Measurements from ENCODE around the gene GLOD4. TPM values are rescaled to one million over a fixed set of nuclear protein-coding genes. Genes with fewer than 3 reads are reported as not detected.
A peak's percentile ranks its signal among the peaks of the same experiment; 100 is the strongest.
"Not testable (repeated sequence)": the region's sequence is repeated elsewhere in the genome, so short reads cannot be mapped to it uniquely, and the experiment has no call there.

The GLOD4 gene, protein sequence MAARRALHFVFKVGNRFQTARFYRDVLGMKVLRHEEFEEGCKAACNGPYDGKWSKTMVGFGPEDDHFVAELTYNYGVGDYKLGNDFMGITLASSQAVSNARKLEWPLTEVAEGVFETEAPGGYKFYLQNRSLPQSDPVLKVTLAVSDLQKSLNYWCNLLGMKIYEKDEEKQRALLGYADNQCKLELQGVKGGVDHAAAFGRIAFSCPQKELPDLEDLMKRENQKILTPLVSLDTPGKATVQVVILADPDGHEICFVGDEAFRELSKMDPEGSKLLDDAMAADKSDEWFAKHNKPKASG
- 10 to 100 TPM; 63.7 to 71.9 (median 69.7) TPM for total RNA-seq

DNA sequence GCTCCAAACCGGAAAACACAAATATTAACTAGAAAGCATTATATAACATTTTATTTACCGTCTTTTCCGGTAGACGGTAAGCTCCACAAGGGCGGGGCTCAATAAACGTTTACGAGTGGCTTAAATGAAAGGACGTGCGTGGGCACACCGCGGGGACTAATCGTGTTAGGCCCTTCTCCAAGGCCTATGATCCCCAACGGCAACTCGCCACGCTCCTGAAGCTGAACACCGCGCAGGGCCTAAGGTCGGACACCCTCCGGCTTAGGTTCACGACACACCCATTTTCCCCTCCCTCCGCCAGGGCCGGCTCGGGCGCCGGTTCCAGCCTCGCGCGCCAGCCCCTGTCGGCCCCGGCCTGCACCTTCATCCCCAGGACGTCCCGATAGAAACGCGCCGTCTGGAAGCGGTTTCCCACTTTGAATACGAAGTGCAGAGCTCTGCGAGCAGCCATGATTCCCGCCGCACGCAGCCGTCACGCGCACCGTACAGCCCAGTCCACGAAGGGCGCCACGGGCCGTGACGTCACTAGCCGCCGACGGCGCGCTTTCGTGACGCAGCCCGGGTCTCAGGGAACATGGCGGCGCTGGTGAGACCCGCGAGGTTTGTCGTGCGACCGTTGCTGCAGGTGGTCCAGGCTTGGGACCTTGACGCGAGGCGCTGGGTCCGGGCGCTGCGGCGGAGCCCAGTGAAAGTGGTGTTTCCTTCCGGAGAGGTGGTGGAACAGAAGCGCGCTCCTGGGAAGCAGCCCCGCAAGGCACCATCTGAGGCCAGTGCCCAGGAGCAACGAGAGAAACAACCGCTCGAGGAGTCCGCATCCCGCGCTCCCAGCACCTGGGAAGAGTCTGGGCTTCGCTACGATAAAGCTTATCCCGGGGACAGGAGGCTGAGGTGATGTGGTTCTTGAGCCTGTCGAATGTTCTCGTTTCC, at the start of gene GLOD4, which contains the start of gene MRM3:
TSS of gene GLOD4 (minus strand) at position 476 of the 927 bp plus-strand sequence. CDS start at position 451, 25 bp downstream.
TSS of gene MRM3 (plus strand) at position 549 of the 927 bp plus-strand sequence. CDS start at position 575, 26 bp downstream.
- peak within 1 kb of the TSS; percentile 97 for H3K4me3 Mint-ChIP-seq
- peaks cover 31% of the 10 kb centered on the region for H3K4me1 Mint-ChIP-seq (ENCODE audit: low read depth)
- peaks cover 19% of the 10 kb centered on the region for H3K36me3 Mint-ChIP-seq (ENCODE audit: insufficient read depth)
- no peaks in the 10 kb centered on the region for H3K9me3 Mint-ChIP-seq
- ATAC-seq: peak; percentile 95 to 96
- H3K27me3 Mint-ChIP-seq (ENCODE audit: low read depth): no peaks in the 10 kb centered on the region
- DNase-seq: peak; percentile 95

DNA sequence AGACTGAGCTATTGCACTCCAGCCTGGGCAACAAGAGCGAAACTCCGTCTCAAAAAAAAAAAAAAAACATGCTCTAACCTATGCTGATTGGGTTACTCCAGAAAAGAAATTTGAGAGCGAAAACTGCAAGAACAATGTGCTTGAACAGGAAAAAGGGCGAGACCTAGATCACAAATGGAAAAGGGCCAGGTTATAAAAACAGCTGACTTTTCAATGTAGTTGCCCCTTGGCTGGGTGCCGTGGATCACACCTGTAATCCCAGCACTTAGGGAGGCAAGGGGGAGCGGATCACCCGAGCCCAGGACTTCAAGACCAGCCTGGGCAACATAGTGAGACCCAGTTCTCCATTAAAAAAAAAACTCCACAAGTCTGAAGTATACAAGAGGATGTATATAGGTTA, 48.9 kb upstream of the GLOD4 start:
- no peaks in the 10 kb centered on the region for H3K36me3 Mint-ChIP-seq (ENCODE audit: insufficient read depth)
- H3K9me3 Mint-ChIP-seq: no peaks in the 10 kb centered on the region
- H3K27me3 Mint-ChIP-seq (ENCODE audit: low read depth): peaks cover 6% of the 10 kb centered on the region
- no peak for DNase-seq
- H3K4me1 Mint-ChIP-seq (ENCODE audit: low read depth): no peaks in the 10 kb centered on the region
- no peak for ATAC-seq
- H3K4me3 Mint-ChIP-seq: no peak overlapping the region

DNA sequence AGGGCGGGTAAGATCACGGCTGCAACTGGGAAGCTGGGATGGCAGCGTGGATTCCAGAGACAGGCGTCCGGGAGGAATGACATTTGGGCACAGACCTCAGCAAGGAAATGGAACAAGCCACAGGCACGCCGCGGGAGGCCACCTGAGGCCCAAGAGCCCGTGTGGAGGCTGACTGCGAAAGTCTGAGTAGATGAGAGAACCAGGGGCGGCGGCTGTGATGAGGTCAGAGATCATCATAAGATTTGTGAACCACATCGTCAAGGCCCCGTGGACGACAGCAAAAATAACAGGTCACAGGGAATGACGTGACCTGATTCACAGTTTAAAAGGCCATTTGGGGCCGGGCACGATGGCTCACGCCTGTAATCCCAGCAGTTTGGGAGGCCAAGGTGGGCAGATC, 48.3 kb upstream of the GLOD4 start:
- Mint-ChIP-seq H3K9me3 (no peaks in the 10 kb centered on the region), H3K27me3 (ENCODE audit: low read depth) (peaks cover 6% of the 10 kb centered on the region), H3K4me1 (ENCODE audit: low read depth) (no peaks in the 10 kb centered on the region), H3K4me3 (no peak overlapping the region), H3K36me3 (ENCODE audit: insufficient read depth) (no peaks in the 10 kb centered on the region)
- no peak for DNase-seq
- no peak for ATAC-seq

- ATAC-seq; H3K9me3 Mint-ChIP-seq; H3K36me3 Mint-ChIP-seq (ENCODE audit: insufficient read depth); H3K27me3 Mint-ChIP-seq (ENCODE audit: low read depth); H3K4me3 Mint-ChIP-seq; H3K4me1 Mint-ChIP-seq (ENCODE audit: low read depth); DNase-seq: not testable (repeated sequence)
These were observed 47.5 kb upstream of the GLOD4 start for GRCh38 chr17:829614-830013.

DNA sequence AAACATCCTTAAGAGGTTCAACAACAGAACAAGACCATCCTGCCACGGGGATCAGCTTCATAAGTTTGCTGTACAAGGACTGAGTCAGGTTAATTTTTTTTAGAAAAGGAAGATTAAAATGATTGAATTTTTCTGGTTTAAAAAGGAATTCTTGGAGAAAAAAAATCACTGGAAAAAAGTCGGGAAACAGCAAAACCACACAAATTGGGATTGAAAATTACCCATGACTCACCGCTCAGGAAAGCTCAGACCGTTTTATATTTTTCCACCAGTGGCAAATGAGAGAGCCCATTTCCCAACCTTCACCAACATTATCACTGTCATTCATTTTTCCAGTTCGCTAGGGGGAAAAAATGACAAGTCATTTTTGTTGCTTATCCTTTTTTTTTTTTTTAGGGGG, 46.7 kb upstream of the GLOD4 start:
- H3K36me3 Mint-ChIP-seq (ENCODE audit: insufficient read depth): no peaks in the 10 kb centered on the region
- H3K4me3 Mint-ChIP-seq: no peak overlapping the region
- no peaks in the 10 kb centered on the region for H3K9me3 Mint-ChIP-seq
- no peaks in the 10 kb centered on the region for H3K4me1 Mint-ChIP-seq (ENCODE audit: low read depth)
- DNase-seq: no peak
- ATAC-seq: no peak
- peaks cover 6% of the 10 kb centered on the region for H3K27me3 Mint-ChIP-seq (ENCODE audit: low read depth)

DNA sequence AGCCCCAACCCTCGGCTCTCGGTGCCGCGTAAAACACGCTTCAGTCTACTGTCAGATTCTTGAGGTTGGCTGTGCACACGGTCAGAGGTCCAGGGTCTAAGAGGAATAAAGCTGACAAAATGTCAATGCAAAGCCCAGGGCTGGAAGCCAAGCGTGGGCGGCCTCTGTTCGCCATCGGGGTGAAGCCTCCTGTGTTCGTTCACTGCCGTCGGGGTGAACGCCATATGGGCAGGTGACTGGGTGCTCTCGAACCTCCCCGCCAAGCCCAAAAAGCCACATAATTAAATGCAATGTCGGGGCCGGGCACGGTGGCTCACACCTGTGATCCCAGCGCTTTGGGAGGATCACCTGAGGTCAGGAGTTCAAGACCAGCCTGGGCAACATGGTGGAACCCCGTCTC, 44.7 kb upstream of the GLOD4 start:
- H3K4me3 Mint-ChIP-seq: no peak overlapping the region
- no peaks in the 10 kb centered on the region for H3K27me3 Mint-ChIP-seq (ENCODE audit: low read depth)
- no peaks in the 10 kb centered on the region for H3K36me3 Mint-ChIP-seq (ENCODE audit: insufficient read depth)
- no peaks in the 10 kb centered on the region for H3K9me3 Mint-ChIP-seq
- H3K4me1 Mint-ChIP-seq (ENCODE audit: low read depth): no peaks in the 10 kb centered on the region
- no peak for DNase-seq
- ATAC-seq: no peak

DNA sequence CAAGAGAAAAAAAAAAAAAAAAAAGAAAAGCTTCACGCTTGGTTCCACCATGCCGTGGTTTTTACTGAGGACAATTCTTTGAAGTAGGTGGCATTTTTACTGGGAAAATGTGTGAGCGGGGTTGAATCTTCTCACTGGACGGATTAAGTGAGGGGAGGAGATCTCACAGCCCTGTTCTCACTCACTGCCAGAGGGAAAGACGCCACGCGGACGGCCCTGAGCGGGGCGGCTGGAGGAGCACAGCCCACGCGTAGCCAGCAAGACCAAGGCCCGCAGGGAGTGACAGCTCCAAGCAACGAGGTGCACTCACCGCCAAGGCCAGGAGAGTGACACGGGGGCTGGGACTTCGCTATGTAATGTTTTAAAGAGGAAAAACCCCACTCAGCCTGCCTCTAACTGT, 43.1 kb upstream of the GLOD4 start:
- ATAC-seq: no peak

GRCh38 chr17:824378-824777, 42.3 kb upstream of the GLOD4 start:
- no peaks in the 10 kb centered on the region for H3K36me3 Mint-ChIP-seq (ENCODE audit: insufficient read depth)
- no peak for DNase-seq
- no peaks in the 10 kb centered on the region for H3K27me3 Mint-ChIP-seq (ENCODE audit: low read depth)
- no peak for ATAC-seq
- H3K4me3 Mint-ChIP-seq: no peak overlapping the region
- no peaks in the 10 kb centered on the region for H3K9me3 Mint-ChIP-seq
- H3K4me1 Mint-ChIP-seq (ENCODE audit: low read depth): no peaks in the 10 kb centered on the region

More for the DNA sequence above, 43.1 kb upstream of the GLOD4 start:
- no peaks in the 10 kb centered on the region for H3K9me3 Mint-ChIP-seq
- H3K27me3 Mint-ChIP-seq (ENCODE audit: low read depth): no peaks in the 10 kb centered on the region
- no peaks in the 10 kb centered on the region for H3K36me3 Mint-ChIP-seq (ENCODE audit: insufficient read depth)
- no peaks in the 10 kb centered on the region for H3K4me1 Mint-ChIP-seq (ENCODE audit: low read depth)
- no peak overlapping the region for H3K4me3 Mint-ChIP-seq
- no peak for DNase-seq

GRCh38 chr17:823501-823902, 41.4 kb upstream of the GLOD4 start:
- Mint-ChIP-seq H3K9me3 (no peaks in the 10 kb centered on the region), H3K4me1 (ENCODE audit: low read depth) (no peaks in the 10 kb centered on the region), H3K4me3 (no peak overlapping the region), H3K27me3 (ENCODE audit: low read depth) (no peaks in the 10 kb centered on the region), H3K36me3 (ENCODE audit: insufficient read depth) (no peaks in the 10 kb centered on the region)
- no peak for ATAC-seq
- no peak for DNase-seq

GRCh38 chr17:819251-819650, 37.2 kb upstream of the GLOD4 start:
- DNase-seq (no peak), ATAC-seq (no peak)
- H3K36me3 Mint-ChIP-seq (ENCODE audit: insufficient read depth): no peaks in the 10 kb centered on the region
- H3K9me3 Mint-ChIP-seq: no peaks in the 10 kb centered on the region
- H3K27me3 Mint-ChIP-seq (ENCODE audit: low read depth): peaks cover 2% of the 10 kb centered on the region
- H3K4me3 Mint-ChIP-seq: no peak overlapping the region
- no peaks in the 10 kb centered on the region for H3K4me1 Mint-ChIP-seq (ENCODE audit: low read depth)

- DNase-seq (no peak), ATAC-seq (no peak)
- peaks cover 5% of the 10 kb centered on the region for H3K27me3 Mint-ChIP-seq (ENCODE audit: low read depth)
- no peaks in the 10 kb centered on the region for H3K4me1 Mint-ChIP-seq (ENCODE audit: low read depth)
- no peaks in the 10 kb centered on the region for H3K9me3 Mint-ChIP-seq
- no peak overlapping the region for H3K4me3 Mint-ChIP-seq
- H3K36me3 Mint-ChIP-seq (ENCODE audit: insufficient read depth): no peaks in the 10 kb centered on the region
These were observed 32.3 kb upstream of the GLOD4 start for GRCh38 chr17:814371-814770.

DNA sequence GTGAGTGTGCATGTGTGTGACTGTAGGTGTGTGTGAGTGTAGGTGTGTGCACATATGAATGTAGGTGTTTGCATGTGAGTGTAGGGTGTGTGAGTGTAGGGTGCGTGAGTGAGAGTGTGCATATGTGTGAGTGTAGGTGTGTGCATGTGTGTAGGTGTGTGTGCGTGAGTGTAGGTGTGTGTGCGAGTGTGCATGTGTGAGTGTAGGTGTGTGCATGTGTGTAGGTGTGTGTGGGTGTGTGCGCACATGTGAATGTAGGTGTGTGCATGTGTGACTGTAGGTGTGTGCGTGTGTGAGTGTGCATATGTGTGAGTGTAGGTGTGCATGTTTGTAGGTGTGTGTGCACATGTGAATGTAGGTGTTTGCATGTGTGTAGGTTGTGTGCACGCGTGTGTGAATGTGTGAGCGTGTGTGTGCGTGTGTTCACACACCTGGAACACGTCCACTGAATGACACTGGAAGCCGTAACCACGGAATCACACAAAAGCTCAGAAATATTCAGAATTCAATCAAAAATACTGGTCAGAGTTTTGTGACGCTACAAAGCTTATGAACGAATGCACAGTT, 30.6 kb upstream of the GLOD4 start:
- peaks cover 9% of the 10 kb centered on the region for H3K27me3 Mint-ChIP-seq (ENCODE audit: low read depth)
- H3K4me1 Mint-ChIP-seq (ENCODE audit: low read depth): no peaks in the 10 kb centered on the region
- no peak for DNase-seq
- no peak for ATAC-seq
- no peaks in the 10 kb centered on the region for H3K9me3 Mint-ChIP-seq
- no peaks in the 10 kb centered on the region for H3K36me3 Mint-ChIP-seq (ENCODE audit: insufficient read depth)
- H3K4me3 Mint-ChIP-seq: no peak overlapping the region

- DNase-seq (no peak), ATAC-seq (no peak)
- Mint-ChIP-seq H3K36me3 (ENCODE audit: insufficient read depth) (no peaks in the 10 kb centered on the region), H3K4me3 (no peak overlapping the region), H3K27me3 (ENCODE audit: low read depth) (peaks cover 10% of the 10 kb centered on the region), H3K9me3 (no peaks in the 10 kb centered on the region), H3K4me1 (ENCODE audit: low read depth) (no peaks in the 10 kb centered on the region)
These were observed 29.1 kb upstream of the GLOD4 start for GRCh38 chr17:811051-811784.
